Measurements from ENCODE around the gene SMIM17. TPM values are rescaled to one million over a fixed set of nuclear protein-coding genes. Genes with fewer than 3 reads are reported as not detected.
A peak's percentile ranks its signal among the peaks of the same experiment; 100 is the strongest.
"Not testable (repeated sequence)": the region's sequence is repeated elsewhere in the genome, so short reads cannot be mapped to it uniquely, and the experiment has no call there.

The SMIM17 gene
- total RNA-seq, 3 donors from 2014 or later: not detected

GRCh38 chr19:56670401-56670960 lies 27.5 kb downstream of the SMIM17 start:
- no peak for ATAC-seq
- no peak for DNase-seq
- H3K27me3 Mint-ChIP-seq (ENCODE audit: low read depth): no peaks in the 10 kb centered on the region
- H3K9me3 Mint-ChIP-seq: peaks cover 8% of the 10 kb centered on the region
- H3K36me3 Mint-ChIP-seq (ENCODE audit: insufficient read depth): peaks cover 4% of the 10 kb centered on the region
- peak overlapping the region; percentile 85 for H3K4me3 Mint-ChIP-seq
- H3K4me1 Mint-ChIP-seq (ENCODE audit: low read depth): peaks cover 11% of the 10 kb centered on the region

GRCh38 chr19:56670961-56671612 lies 28.1 kb downstream of the SMIM17 start:
- Mint-ChIP-seq H3K4me1 (ENCODE audit: low read depth) (peaks cover 11% of the 10 kb centered on the region), H3K4me3 (peak overlapping the region; percentile 85), H3K27me3 (ENCODE audit: low read depth) (no peaks in the 10 kb centered on the region), H3K36me3 (ENCODE audit: insufficient read depth) (peaks cover 4% of the 10 kb centered on the region), H3K9me3 (peaks cover 8% of the 10 kb centered on the region)
- ATAC-seq: peak in 1 of 2 donors; percentile 39
- no peak for DNase-seq

- Mint-ChIP-seq H3K9me3 (peaks cover 9% of the 10 kb centered on the region), H3K36me3 (ENCODE audit: insufficient read depth) (peaks cover 4% of the 10 kb centered on the region), H3K4me1 (ENCODE audit: low read depth) (peaks cover 11% of the 10 kb centered on the region), H3K4me3 (peak within 1 kb of the TSS; percentile 85), H3K27me3 (ENCODE audit: low read depth) (no peaks in the 10 kb centered on the region)
- DNase-seq: peak; percentile 73
- ATAC-seq: peak; percentile 90 to 93
Observed at GRCh38 chr19:56671613-56671994, 28.6 kb downstream of the SMIM17 start, which contains the start of gene ZNF835. Gene ZNF835 (minus strand): TSS chr19:56671757. CDS start chr19:56665198, 6,559 bp downstream.

GRCh38 chr19:56672610-56673009 lies 29.7 kb downstream of the SMIM17 start:
- H3K36me3 Mint-ChIP-seq (ENCODE audit: insufficient read depth); H3K27me3 Mint-ChIP-seq (ENCODE audit: low read depth); H3K4me3 Mint-ChIP-seq; DNase-seq; ATAC-seq: not testable (repeated sequence)
- peaks cover 11% of the 10 kb centered on the region for H3K4me1 Mint-ChIP-seq (ENCODE audit: low read depth)
- H3K9me3 Mint-ChIP-seq: peaks cover 13% of the 10 kb centered on the region

- Mint-ChIP-seq H3K36me3 (ENCODE audit: insufficient read depth) (peaks cover 2% of the 10 kb centered on the region), H3K4me3 (no peak overlapping the region), H3K27me3 (ENCODE audit: low read depth) (no peaks in the 10 kb centered on the region), H3K9me3 (peaks cover 29% of the 10 kb centered on the region), H3K4me1 (ENCODE audit: low read depth) (no peaks in the 10 kb centered on the region)
- ATAC-seq: no peak
- no peak for DNase-seq
Observed at GRCh38 chr19:56678205-56678604, 35.2 kb downstream of the SMIM17 start.

GRCh38 chr19:56681702-56682101 lies 38.7 kb downstream of the SMIM17 start:
- H3K9me3 Mint-ChIP-seq: peaks cover 44% of the 10 kb centered on the region
- H3K4me3 Mint-ChIP-seq: no peak overlapping the region
- DNase-seq (no peak), ATAC-seq (no peak)
- no peaks in the 10 kb centered on the region for H3K4me1 Mint-ChIP-seq (ENCODE audit: low read depth)
- no peaks in the 10 kb centered on the region for H3K27me3 Mint-ChIP-seq (ENCODE audit: low read depth)
- H3K36me3 Mint-ChIP-seq (ENCODE audit: insufficient read depth): peaks cover 2% of the 10 kb centered on the region

GRCh38 chr19:56683116-56683515 lies 40.2 kb downstream of the SMIM17 start:
- Mint-ChIP-seq H3K4me3 (no peak overlapping the region), H3K4me1 (ENCODE audit: low read depth) (no peaks in the 10 kb centered on the region), H3K9me3 (peaks cover 47% of the 10 kb centered on the region), H3K27me3 (ENCODE audit: low read depth) (no peaks in the 10 kb centered on the region), H3K36me3 (ENCODE audit: insufficient read depth) (peaks cover 5% of the 10 kb centered on the region)
- ATAC-seq (no peak), DNase-seq (no peak)

GRCh38 chr19:56687031-56687430 lies 44.1 kb downstream of the SMIM17 start:
- H3K36me3 Mint-ChIP-seq (ENCODE audit: insufficient read depth): peaks cover 5% of the 10 kb centered on the region
- no peak for DNase-seq
- no peaks in the 10 kb centered on the region for H3K4me1 Mint-ChIP-seq (ENCODE audit: low read depth)
- H3K27me3 Mint-ChIP-seq (ENCODE audit: low read depth): no peaks in the 10 kb centered on the region
- no peak overlapping the region for H3K4me3 Mint-ChIP-seq
- H3K9me3 Mint-ChIP-seq: peaks cover 41% of the 10 kb centered on the region
- ATAC-seq: no peak

- Mint-ChIP-seq H3K4me3 (no peak overlapping the region), H3K36me3 (ENCODE audit: insufficient read depth) (peaks cover 5% of the 10 kb centered on the region), H3K27me3 (ENCODE audit: low read depth) (no peaks in the 10 kb centered on the region), H3K9me3 (peaks cover 54% of the 10 kb centered on the region), H3K4me1 (ENCODE audit: low read depth) (no peaks in the 10 kb centered on the region)
- DNase-seq (no peak), ATAC-seq (no peak)
Observed at GRCh38 chr19:56689198-56689597, 46.2 kb downstream of the SMIM17 start.

GRCh38 chr19:56690670-56691069 lies 47.7 kb downstream of the SMIM17 start:
- Mint-ChIP-seq H3K9me3 (peaks cover 40% of the 10 kb centered on the region), H3K36me3 (ENCODE audit: insufficient read depth) (peaks cover 5% of the 10 kb centered on the region), H3K27me3 (ENCODE audit: low read depth) (no peaks in the 10 kb centered on the region), H3K4me1 (ENCODE audit: low read depth) (no peaks in the 10 kb centered on the region), H3K4me3 (no peak overlapping the region)
- ATAC-seq (no peak), DNase-seq (no peak)

- no peak for DNase-seq
- ATAC-seq: no peak
- Mint-ChIP-seq H3K9me3 (peaks cover 27% of the 10 kb centered on the region), H3K27me3 (ENCODE audit: low read depth) (no peaks in the 10 kb centered on the region), H3K4me3 (no peak overlapping the region), H3K4me1 (ENCODE audit: low read depth) (no peaks in the 10 kb centered on the region), H3K36me3 (ENCODE audit: insufficient read depth) (peaks cover 2% of the 10 kb centered on the region)
Observed at GRCh38 chr19:56692206-56692895, 49.4 kb downstream of the SMIM17 start.

- Mint-ChIP-seq H3K27me3 (ENCODE audit: low read depth) (no peaks in the 10 kb centered on the region), H3K36me3 (ENCODE audit: insufficient read depth) (no peaks in the 10 kb centered on the region), H3K4me1 (ENCODE audit: low read depth) (no peaks in the 10 kb centered on the region), H3K9me3 (peaks cover 37% of the 10 kb centered on the region), H3K4me3 (no peak overlapping the region)
- DNase-seq (no peak), ATAC-seq (no peak)
Observed at GRCh38 chr19:56699552-56699951, 56.6 kb downstream of the SMIM17 start.

- H3K9me3 Mint-ChIP-seq: peaks cover 45% of the 10 kb centered on the region
- no peaks in the 10 kb centered on the region for H3K4me1 Mint-ChIP-seq (ENCODE audit: low read depth)
- H3K36me3 Mint-ChIP-seq (ENCODE audit: insufficient read depth): no peaks in the 10 kb centered on the region
- DNase-seq (no peak), ATAC-seq (no peak)
- H3K27me3 Mint-ChIP-seq (ENCODE audit: low read depth): no peaks in the 10 kb centered on the region
- H3K4me3 Mint-ChIP-seq: no peak overlapping the region
Observed at GRCh38 chr19:56701895-56702294, 58.9 kb downstream of the SMIM17 start.

GRCh38 chr19:56705939-56706338 lies 63.0 kb downstream of the SMIM17 start:
- H3K9me3 Mint-ChIP-seq: peaks cover 53% of the 10 kb centered on the region
- H3K27me3 Mint-ChIP-seq (ENCODE audit: low read depth): no peaks in the 10 kb centered on the region
- no peak for ATAC-seq
- no peak for DNase-seq
- no peak overlapping the region for H3K4me3 Mint-ChIP-seq
- H3K4me1 Mint-ChIP-seq (ENCODE audit: low read depth): no peaks in the 10 kb centered on the region
- no peaks in the 10 kb centered on the region for H3K36me3 Mint-ChIP-seq (ENCODE audit: insufficient read depth)

Data from activated T-cell treated with anti-CD3 and anti-CD28 coated beads, Interleukin-2, amount 50 U/mL, for 4 hours (primary cell).